Common myeloid progenitor, CD34-positive (primary cell): Measurements from ENCODE around the gene PAQR7. TPM values are rescaled to one million over a fixed set of nuclear protein-coding genes. Genes with fewer than 3 reads are reported as not detected.

Source experiments
- CTCF ChIA-PET: fragments of 350-600 bp; sonication (Branson Sonifier 250); formaldehyde crosslinking; loops from one replicate; lab custom pipeline; 2021; ENCODE audit warnings: antibody characterized with exemption; lab: Charles Lee
- POLR2A ChIA-PET: fragments of 350-600 bp; sonication (Branson Sonifier 250); formaldehyde crosslinking; loops from one replicate; lab custom pipeline; 2021; ENCODE audit warnings: antibody characterized with exemption; lab: Charles Lee
- DNase-seq, 3 donors: peaks; one replicate each; pipeline versions ENCODE4 v3.0.0 to v3.0.0-alpha.2; 2013
- H3K27ac ChIP-seq, 2 experiments: 1 replicate in 1 of 2; 2 replicates in 1 of 2; pipeline ENCODE4 v1.7.0; 2013; ENCODE audit warnings: inconsistent platforms in 2 of 2, low read length in 2 of 2, mild to moderate bottlenecking in 2 of 2, low read depth in 1 of 2, moderate library complexity in 1 of 2; ENCODE audit not compliant: severe bottlenecking in 2 of 2, insufficient read depth in 1 of 2, poor library complexity in 1 of 2
- H3K27me3 ChIP-seq, 5 experiments: replicated peaks in 2 of 5; 1 replicate in 3 of 5; 2 replicates in 2 of 5; pipeline versions ENCODE4 v1.6.1 to v1.7.0; 2013; ENCODE audit warnings: low read length in 4 of 5, mild to moderate bottlenecking in 2 of 5, moderate library complexity in 2 of 5, inconsistent platforms in 1 of 5; ENCODE audit not compliant: insufficient read depth in 5 of 5, control insufficient read depth in 4 of 5
- H3K36me3 ChIP-seq, 4 experiments: 1 replicate in 2 of 4; 2 replicates in 2 of 4; pipeline versions ENCODE4 v1.6.1 to v1.7.0; 2013; ENCODE audit warnings: low read length in 3 of 4, control low read depth in 1 of 4, mild to moderate bottlenecking in 1 of 4; ENCODE audit not compliant: control insufficient read depth in 4 of 4, insufficient read depth in 4 of 4
- H3K4me1 ChIP-seq, 4 experiments: 1 replicate in 3 of 4; 2 replicates in 1 of 4; pipeline versions ENCODE4 v1.6.1 to v1.7.1; 2013; ENCODE audit warnings: low read length in 3 of 4, mild to moderate bottlenecking in 3 of 4, control low read depth in 1 of 4, inconsistent platforms in 1 of 4, moderate library complexity in 1 of 4; ENCODE audit not compliant: control insufficient read depth in 4 of 4, insufficient read depth in 4 of 4; ENCODE audit errors: control extremely low read depth in 1 of 4
- H3K4me3 ChIP-seq, 7 experiments: 1 replicate in 4 of 7; 2 replicates in 3 of 7; pipeline versions ENCODE4 v1.5.1 to v1.7.0; 2013; ENCODE audit warnings: mild to moderate bottlenecking in 7 of 7, low read length in 6 of 7, moderate library complexity in 6 of 7, inconsistent platforms in 2 of 7, low read depth in 2 of 7, control low read depth in 1 of 7; ENCODE audit not compliant: insufficient read depth in 4 of 7, control insufficient read depth in 1 of 7; ENCODE audit errors: extremely low read depth in 1 of 7
- H3K9me3 ChIP-seq, 5 experiments: 1 replicate in 4 of 5; 2 replicates in 1 of 5; pipeline versions ENCODE4 v1.6.1 to v1.7.1; 2013; ENCODE audit warnings: low read length in 4 of 5, mild to moderate bottlenecking in 2 of 5, inconsistent platforms in 1 of 5, low read depth in 1 of 5, moderate library complexity in 1 of 5; ENCODE audit not compliant: control insufficient read depth in 4 of 5, insufficient read depth in 2 of 5; ENCODE audit errors: control extremely low read depth in 1 of 5
- WGBS: methylation state at CpG from one replicate; pipeline ENCODE4 v1.1.5; 2013; ENCODE audit not compliant: insufficient coverage; 5-methylcytosine and 5-hydroxymethylcytosine counted together
- polyA plus RNA-seq: library from polyadenylated mRNA; unstranded; fragments of 120-200 nt; gene quantifications from one replicate; pipeline ENCODE4 v1.2.1, GENCODE V29; 2013

The PAQR7 gene
- polyA plus RNA-seq: 15.8 TPM

- Histone ChIP-seq H3K9me3 (no peaks in the 10 kb centered on the region), H3K4me3 (peak within 1 kb of the TSS; percentile 49 to 84 (median 72)), H3K27ac (peak within 1 kb of the TSS in 1 of 2 experiments; percentile 71), H3K36me3 (peaks cover 0 to 3% (median 0%) of the 10 kb centered on the region in 4 experiments), H3K4me1 (peaks cover 0 to 53% (median 44%) of the 10 kb centered on the region in 4 experiments), H3K27me3 (no peaks in the 10 kb centered on the region)
- under 1% methylated on average over 71 of the region's 75 CpGs for WGBS
- ChIA-PET CTCF (interaction anchor here (0.9 to 3.2 kb wide), 7 partner anchors 11 to 122 kb away, joined by 3 to 21 read pairs (median 5); partner anchors contain the start of gene PAFAH2), POLR2A (no interaction called here)
- peak; percentile 59 to 82 (median 70) for DNase-seq
Measured at GRCh38 chr1:25875154-25875855, at the start of gene PAQR7. Gene PAQR7, minus strand, starts transcription at chr1:25875708. Its CDS starts 11,869 bp downstream, at chr1:25863839.

- peak; percentile 52 to 87 (median 68) for DNase-seq
- WGBS: no CpG with 5 or more reads among the region's 2 CpGs
- H3K4me1 ChIP-seq: peaks cover 13 to 47% (median 33%) of the 10 kb centered on the region in 4 experiments
- no peak overlapping the region for H3K27ac ChIP-seq
- ChIA-PET POLR2A (interaction anchor here (0.7 to 1.0 kb wide), 2 partner anchors 66 to 940 kb away, joined by 3 read pairs; no protein-coding TSS in a partner anchor), CTCF (interaction anchor here (1.1 kb wide), 1 partner anchor 24 kb away, joined by 3 read pairs; no protein-coding TSS in a partner anchor)
- H3K9me3 ChIP-seq: no peaks in the 10 kb centered on the region
- no peaks in the 10 kb centered on the region for H3K36me3 ChIP-seq
- H3K27me3 ChIP-seq: no peaks in the 10 kb centered on the region
- no peak overlapping the region for H3K4me3 ChIP-seq
Measured at GRCh38 chr1:25924454-25924853, 48.9 kb upstream of the PAQR7 start.

DNA sequence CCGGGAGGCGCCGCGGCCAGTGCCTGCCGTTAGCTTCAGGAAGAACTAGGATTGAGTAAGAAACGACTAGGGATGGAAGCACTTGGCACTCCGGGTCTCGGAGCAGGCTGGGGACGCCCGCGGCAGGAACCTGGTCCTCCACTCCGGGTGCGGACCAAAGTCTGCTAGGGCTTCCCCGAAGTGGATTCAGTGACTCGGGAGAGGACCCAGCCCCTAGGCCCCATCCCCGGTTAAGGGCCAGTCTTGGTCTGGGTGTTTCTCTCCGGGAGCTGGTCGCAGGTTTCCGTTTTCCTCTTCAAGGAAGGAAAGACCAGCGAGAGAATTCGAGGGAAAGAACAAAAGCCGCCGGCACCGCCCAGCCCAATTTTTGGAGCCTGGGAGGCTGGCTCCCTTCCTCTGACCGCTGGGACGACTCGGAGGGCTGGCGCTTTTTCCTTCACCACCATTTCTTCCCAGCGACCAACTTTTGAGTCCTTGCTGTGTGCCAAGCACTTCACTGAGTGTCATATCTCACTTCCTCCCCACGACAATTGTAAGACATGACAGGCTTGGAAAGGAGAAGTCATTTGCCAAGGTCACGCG is 47.6 kb upstream of the PAQR7 start:
- peak; percentile 39 to 79 (median 64) for DNase-seq
- WGBS: 0% methylated on average over 25 of the region's 32 CpGs

DNA sequence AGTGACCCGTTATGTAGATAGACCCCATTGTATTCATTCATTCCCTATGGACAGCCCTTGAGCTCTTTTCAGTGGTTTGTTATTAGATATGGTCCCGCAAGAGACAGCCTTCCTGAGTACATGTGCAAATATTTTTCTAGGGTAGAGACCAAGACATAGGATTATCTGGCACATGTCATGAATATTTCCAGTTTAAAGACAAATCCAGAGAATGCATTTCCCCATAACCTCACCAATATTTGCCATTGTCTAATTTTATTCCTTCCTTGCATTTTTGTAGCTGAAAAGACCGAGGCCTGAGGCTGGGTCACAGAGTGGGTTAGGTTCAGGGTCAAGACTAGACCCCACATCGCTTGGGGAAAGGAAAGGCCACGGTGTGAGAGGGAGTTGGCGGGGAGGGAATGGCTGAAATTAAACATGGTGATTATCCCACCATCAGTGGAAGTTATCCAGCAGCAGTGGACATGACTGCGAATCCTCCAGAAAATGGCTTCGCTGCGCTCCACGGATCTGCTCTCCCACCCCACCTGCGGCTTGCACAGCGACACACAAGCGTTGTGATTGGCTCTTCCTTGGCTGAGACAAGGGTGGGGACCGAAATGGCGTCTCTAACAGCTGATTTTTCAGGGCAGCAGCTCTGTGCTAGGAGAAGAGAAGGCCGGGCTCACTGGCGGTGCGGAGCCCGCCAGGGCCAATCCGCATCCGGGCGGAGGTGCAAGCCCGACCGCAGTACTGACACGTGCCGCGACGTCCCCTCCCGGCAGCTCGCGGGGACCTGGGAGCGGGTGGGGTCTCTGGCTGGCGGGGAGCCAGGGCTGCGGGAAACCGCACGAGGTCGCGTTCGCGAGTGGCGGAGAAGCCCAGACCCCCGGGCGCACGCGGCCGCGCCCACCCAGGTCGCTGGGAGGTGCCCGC is 46.8 kb upstream of the PAQR7 start:
- Histone ChIP-seq H3K4me1 (peaks cover 13 to 44% (median 29%) of the 10 kb centered on the region in 4 experiments), H3K27ac (no peak overlapping the region), H3K36me3 (no peaks in the 10 kb centered on the region), H3K27me3 (no peaks in the 10 kb centered on the region), H3K4me3 (peak overlapping the region; percentile 28 to 76 (median 70)), H3K9me3 (no peaks in the 10 kb centered on the region)
- ChIA-PET CTCF (interaction anchor here (0.9 to 2.9 kb wide), 3 partner anchors 14 to 75 kb away, joined by 3 to 10 read pairs (median 5); partner anchors contain the start of gene PAFAH2), POLR2A (interaction anchor here (1.5 kb wide), 1 partner anchor 13 kb away, joined by 4 read pairs; no protein-coding TSS in a partner anchor)
- peak; percentile 45 to 75 (median 67) for DNase-seq
- WGBS: 6% methylated on average over 43 of the region's 49 CpGs

More for the DNA sequence above, 47.6 kb upstream of the PAQR7 start:
- no peaks in the 10 kb centered on the region for H3K36me3 ChIP-seq
- CTCF ChIA-PET: interaction anchor here (0.9 to 2.9 kb wide), 2 partner anchors 27 to 74 kb away, joined by 3 to 10 read pairs; partner anchors contain the start of gene PAFAH2
- H3K27ac ChIP-seq: no peak overlapping the region
- H3K9me3 ChIP-seq: no peaks in the 10 kb centered on the region
- H3K27me3 ChIP-seq: no peaks in the 10 kb centered on the region
- POLR2A ChIA-PET: interaction anchor here (0.6 to 1.5 kb wide), 2 partner anchors 14 to 41 kb away, joined by 4 read pairs; no protein-coding TSS in a partner anchor
- H3K4me1 ChIP-seq: peaks cover 13 to 47% (median 34%) of the 10 kb centered on the region in 4 experiments
- peak overlapping the region; percentile 28 to 76 (median 70) for H3K4me3 ChIP-seq

DNA sequence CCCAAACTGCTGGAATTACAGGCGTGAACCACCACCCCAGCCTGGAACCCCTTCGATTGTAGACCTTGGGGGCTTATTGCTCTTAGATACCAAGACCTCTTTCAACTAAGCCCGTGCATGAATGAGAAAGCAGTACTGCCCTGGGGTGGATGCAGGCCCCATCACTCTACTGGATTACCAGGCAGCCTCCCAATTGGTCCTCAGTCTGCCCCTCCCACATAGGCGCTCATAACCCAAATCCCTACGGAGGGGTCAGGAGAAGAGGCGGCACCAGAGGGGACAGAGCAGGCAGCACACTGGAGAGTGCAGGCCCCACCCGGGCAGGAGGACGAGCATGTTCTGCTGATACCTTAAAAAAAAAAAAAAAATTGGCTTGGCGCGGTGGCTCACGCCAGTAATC is 43.1 kb upstream of the PAQR7 start:
- Histone ChIP-seq H3K27ac (no peak overlapping the region), H3K36me3 (no peaks in the 10 kb centered on the region), H3K4me3 (no peak overlapping the region), H3K27me3 (no peaks in the 10 kb centered on the region), H3K4me1 (peaks cover 10 to 23% (median 18%) of the 10 kb centered on the region in 4 experiments), H3K9me3 (no peaks in the 10 kb centered on the region)
- no peak for DNase-seq
- POLR2A ChIA-PET: no interaction called here
- WGBS: 96% methylated on average over 9 of the region's 11 CpGs
- CTCF ChIA-PET: interaction anchor here (0.6 to 1.4 kb wide), 3 partner anchors 10 to 95 kb away, joined by 3 read pairs; no protein-coding TSS in a partner anchor

DNA sequence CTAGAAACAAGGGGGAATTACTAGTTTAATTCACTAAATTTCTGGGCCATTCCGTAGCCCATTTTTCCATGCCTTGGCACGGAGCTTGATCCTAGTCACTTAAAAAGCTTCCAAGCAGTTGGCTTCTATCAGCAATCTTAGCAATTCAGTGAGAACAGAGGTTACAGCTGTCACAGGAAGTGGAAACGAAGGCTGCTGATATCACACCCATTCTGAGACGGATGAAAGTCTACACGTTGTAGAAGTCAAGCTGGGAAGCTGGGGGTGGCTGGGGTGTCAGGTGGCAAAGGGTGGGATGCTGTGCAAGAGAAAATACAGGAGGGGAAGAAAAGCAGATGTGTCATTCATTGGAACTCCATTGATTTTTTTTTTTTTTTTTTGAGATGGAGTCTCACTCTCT is 42.5 kb upstream of the PAQR7 start:
- WGBS: 20% methylated on average over 4 of the region's 5 CpGs
- ChIA-PET POLR2A (no interaction called here), CTCF (interaction anchor here (0.6 to 1.4 kb wide), 3 partner anchors 10 to 95 kb away, joined by 3 read pairs; no protein-coding TSS in a partner anchor)
- Histone ChIP-seq H3K27me3 (no peaks in the 10 kb centered on the region), H3K9me3 (no peaks in the 10 kb centered on the region), H3K27ac (no peak overlapping the region), H3K36me3 (no peaks in the 10 kb centered on the region), H3K4me1 (peaks cover 7 to 17% (median 12%) of the 10 kb centered on the region in 4 experiments), H3K4me3 (no peak overlapping the region)
- DNase-seq: peak in 2 of 3 donors; percentile 20 to 49
